Hepatic stellate cell (primary cell): ENCODE results near the gene FAM222A.
A peak's percentile ranks its signal among the peaks of the same experiment; 100 is the strongest.

Experiments used
- DNase-seq: peaks from one replicate; pipeline ENCODE4 v3.0.0; 2011; ENCODE audit warnings: low spot score

The FAM222A gene

DNA sequence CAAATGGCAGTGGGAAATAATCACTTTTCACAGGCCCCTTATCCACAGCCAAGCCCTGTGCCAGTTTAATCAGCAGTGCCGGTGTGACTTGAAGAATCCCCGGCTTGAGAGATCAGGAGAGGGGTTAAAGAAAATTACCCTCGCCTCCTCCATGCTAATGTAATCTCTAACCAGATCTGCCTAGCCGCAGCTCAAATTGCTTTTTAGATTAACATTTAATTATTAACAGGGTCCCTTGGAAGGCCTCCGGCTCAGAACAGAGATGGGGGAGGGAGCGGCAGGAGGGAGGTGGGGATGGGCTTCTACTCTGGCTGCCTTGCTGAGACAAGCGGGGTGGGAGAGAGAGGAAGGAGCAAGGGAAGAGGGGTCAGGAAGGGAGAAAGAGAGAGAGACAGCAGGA, 24.0 kb downstream of the FAM222A start:
- DNase-seq: no peak

DNA sequence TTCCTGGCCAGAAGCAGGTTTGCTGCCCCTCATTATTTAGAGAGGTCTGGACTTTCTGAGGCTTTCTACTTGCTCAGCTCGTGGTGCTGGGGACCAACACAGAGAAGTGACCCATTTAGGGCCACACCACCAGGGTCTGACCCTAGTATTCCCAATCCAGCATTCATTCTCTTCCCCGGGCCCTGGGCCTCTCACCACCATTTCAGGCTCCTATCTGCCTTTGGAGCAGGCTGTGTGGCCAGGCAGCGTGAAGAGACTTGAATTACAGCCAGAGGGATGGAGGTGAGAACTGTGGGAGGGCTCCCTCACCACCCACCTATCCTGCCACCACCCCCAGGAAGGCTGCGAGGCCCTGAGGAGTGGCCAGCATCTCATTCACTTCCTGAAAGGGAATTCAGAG, 24.6 kb downstream of the FAM222A start:
- DNase-seq: no peak

DNA sequence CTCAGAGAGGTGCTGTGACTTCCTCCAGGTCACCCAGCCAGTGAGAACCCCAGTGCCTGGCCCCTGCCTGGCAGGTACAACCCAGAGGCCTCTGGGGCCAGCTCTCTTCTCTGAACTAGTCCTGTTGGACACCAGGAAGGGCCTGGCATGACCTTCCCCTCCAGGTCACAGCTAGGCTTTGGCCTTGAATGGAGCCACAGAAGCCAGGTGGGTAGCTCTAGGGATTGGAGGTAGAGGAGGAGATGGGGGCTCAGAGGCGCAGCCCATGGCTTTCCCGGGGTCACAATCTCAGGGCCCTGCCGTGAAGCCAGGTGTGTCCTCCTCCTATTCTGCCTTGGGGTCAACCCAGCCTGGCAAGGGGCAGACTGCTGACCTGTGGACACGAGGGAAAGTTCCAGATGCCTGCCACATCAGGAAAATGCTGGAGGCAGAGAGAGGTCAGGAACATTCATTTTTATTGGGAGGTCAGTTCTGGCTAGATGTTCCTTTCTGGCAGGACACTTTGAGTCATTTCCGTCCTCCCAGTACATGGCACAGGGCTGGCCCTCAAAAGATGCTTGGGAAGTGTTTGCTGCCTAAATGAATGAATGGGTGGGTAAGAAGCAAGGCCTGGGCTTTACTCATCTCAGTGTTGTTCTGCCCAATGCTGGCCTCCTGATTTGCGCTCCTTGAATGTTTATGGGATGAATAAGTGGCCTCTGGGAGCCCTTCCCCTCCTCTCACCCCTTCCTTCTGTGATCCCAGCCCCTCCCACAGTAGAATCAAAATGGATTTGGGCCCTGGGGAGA, 25.4 kb downstream of the FAM222A start:
- DNase-seq: peak; percentile 59

DNA sequence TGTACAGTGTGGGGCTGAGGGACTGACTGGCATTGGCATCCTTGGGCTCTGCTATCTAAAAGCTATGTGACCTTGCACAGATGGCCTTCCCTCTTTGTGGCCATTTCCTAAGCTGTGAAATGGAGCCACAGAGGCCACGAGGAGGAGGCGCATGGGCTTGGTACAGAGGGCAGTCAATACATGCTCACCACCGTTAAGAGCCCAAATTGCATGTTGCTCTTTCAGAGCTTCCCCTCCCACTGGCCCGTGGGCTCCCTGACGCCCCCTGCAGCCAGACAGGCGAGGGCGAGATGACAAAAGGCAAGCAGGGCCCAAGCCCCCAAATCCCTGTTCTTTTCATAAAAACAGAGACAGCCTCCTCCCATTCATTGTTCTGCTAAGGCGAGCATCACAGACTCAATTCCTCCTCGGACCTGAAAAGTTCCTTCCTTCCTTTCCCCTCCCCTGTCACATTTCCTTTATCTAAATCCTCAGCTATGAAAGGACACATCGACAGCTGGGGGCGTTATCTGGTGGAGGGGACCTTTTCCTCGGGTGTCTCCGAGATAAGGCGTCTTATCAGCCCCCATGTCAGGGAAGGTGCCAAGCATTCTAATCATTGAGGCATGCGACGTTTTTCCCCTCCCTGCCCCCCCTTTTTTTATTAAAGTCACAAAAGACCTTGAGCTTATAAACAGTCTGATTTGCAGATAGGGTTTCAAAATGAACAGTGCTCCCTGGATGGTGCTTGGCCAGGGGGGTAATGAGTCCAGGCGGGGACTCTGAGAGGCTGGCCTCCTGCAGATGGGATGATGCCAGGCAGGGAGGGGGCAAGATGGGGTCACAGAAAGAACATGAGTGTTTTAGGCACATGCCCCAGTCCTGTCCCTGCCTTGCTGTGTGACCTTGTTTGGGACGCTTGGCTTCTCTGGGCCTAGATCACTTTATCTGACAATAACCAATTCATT, 26.4 kb downstream of the FAM222A start:
- no peak for DNase-seq

DNA sequence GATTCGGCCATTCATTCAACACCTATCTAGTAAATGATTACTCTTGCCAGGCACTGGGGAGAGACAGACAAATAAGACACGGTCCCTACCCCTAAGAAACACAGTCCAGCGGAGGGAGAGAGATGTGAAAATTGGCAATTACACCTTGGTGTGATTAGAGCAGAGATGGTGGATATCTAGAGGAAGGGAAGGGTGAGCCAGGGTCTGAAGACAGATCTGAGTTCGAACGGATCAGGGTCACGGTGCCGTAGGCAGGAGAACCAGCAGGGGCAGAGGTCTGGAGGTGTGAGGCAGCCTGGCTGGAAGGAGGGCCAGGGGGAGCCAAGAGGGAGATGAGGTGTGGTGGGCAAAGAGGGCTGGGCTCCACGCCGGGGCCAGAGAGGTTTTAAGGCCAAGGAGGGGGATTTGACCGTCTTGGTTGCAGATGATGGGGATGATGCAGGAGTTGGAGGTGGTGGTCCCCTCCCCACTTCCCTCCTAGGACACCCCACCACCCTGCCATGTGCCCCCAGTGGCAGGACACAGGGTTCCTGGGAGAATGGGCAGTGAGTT, 27.1 kb downstream of the FAM222A start:
- DNase-seq: no peak

GRCh38 chr12:109741286-109741969, 27.8 kb downstream of the FAM222A start:
- DNase-seq: no peak

DNA sequence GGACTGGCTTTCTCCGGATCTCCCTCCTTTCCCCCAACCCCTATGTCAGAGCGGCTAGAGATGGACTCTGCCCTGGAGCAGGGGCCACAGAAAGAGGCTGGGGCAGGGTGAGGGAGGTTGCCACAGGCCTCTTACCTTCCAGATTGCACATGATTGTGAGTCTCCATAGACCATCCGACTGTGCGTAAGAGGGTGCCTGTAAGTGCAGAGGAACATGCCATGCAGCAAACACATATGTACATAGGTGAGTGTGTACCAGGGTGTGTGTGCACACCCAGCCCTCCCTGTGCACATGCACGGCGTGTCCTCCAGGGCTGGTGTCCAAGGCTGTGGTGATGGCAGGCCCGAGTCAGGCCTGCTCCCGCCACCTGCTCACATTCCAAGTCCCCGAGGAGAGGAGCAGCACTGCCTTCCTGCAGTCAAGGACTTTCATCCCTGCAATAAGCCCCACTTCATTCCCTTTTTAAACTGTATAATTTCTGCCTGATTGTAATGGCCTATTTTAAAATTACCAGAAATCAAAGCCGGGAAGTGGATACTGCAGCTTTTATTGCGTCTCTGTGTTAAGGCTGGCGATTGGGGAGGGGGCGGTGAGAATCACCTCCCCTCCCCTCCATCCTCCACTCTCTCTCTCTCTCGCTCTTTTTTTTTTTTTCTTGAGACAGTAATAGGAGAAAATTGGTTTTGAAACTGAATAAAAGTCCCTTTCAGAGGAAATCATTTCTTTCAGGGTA, 28.5 kb downstream of the FAM222A start:
- no peak for DNase-seq

DNA sequence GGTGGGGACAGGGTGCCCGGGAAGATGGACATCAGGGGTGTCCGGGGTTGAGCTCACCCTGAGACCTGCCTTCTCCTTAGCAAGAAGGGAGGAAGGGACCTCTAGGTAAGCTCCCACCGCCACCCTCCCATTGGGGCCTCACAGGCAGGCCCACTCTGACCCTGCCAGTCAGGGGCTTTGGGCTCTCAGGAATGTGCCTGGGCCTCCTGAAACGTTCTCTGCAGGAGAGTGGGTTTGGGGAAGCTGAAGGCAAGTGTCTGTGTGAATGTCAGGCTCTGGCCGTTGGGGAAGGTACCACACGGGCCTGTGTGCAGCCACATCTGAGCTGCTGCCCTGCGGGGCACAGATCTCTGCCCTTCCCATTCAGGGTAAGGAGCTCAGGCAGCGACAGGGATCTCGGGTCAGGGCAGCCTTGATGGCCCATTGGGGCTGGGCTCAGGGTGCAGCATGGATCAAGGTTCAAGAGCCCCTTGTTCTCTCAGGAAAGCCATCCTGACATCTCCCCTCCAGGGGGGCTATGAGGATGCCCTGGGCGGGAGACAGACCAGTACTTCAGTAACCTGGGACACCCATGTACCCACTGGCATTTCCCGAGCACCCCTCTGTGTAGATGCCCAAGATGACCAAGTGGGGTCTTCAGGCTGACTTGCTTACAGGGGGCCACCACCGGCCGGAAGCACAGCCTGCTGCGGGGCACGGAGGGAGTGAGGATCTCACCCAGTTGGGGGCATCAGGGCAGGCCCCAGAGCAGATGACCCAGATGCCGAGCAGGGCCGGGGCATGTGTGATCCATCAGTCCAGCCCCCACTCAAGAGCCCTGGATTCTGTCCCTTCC, 29.7 kb downstream of the FAM222A start:
- no peak for DNase-seq

DNA sequence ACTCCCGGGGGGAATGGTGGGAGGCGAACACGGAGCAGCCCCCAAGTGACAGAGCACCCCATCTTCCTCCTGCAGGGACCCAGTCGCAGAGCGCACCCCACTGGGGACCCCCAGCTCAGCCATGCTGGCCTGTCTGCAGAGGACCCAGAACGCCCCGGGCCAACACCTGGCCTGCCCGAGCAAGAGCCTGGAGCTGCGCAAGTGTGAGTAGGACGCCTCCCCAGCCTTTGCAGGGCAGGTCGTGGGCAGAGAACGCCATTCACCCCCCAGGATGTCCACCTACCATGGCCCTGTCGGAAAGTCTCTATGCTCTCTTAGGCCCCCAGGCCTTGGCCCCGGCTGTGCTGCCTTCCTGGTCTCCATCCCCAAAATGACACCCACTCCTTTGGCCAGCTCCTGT, 30.4 kb downstream of the FAM222A start:
- no peak for DNase-seq

- no peak for DNase-seq
Measured at GRCh38 chr12:109744986-109745942, 31.6 kb downstream of the FAM222A start.

GRCh38 chr12:109752117-109753053, 38.8 kb downstream of the FAM222A start:
- no peak for DNase-seq

DNA sequence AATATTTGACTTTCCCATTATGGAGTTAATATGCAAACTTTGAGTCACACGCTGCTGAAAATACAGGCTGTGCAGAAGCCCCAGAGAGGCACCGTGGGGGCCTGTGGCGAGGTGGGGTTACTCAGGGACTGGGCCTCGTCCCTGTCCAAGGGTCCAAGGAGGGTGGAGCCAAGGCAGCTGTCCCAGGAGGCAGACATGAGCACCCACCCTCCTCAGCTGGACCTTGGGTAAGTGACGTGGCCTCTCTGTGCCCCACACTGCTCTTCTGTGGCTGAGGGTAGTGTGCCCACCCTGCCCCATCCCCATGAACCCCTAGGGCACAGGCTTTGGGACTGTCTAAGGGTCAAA, 39.4 kb downstream of the FAM222A start:
- no peak for DNase-seq

- DNase-seq: no peak
Measured at GRCh38 chr12:109753959-109754358, 40.3 kb downstream of the FAM222A start.

- no peak for DNase-seq
Measured at GRCh38 chr12:109756457-109756856, 42.8 kb downstream of the FAM222A start.

- no peak for DNase-seq
Measured at GRCh38 chr12:109757671-109758265, 44.1 kb downstream of the FAM222A start.

DNA sequence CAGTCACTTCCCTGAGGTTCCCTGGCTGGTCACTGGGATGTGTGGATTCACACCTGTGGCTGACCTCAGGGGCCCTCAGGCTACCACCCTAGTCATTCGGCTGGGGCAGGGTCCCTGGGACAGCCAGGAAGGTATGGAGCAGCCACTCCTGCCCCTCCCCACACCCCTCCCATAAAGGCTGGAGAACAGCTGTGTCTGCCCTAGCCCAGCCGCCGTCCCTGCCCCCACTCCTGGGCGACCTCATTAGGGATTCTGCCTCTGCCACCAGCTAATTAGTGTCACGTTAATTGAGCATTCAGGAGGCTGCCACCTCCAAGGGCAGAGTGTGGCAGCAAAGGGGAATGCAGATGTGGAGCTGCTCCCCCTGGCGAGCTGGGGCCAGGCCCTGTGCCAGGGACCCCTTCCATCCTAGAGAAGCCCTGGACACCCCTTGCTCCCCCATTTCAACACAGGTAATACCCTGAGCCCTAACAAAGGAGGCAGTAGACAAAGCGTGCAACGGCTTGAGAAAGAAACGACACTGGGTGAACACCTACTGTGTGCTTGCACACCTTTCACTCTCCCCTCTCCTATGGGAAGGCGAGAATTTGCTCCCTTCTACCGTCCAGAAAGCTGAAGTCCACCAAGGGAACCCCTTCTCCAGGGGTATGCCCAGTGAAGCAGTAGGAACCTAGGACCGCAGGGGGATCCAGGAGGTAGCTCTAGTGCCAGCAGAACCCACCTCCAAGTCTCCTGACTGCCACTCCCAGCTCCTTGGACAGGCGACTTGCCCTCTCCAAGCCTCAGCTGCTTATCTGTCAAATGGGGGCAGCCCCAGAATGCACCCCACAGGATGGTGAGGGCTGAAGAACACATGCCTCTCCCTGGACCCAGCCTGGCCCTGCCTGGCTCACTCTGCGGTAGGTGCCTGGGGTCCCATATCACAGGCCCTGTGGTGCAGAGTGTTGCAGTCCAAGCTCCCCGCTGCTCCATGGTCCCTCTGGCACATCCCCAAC, 45.1 kb downstream of the FAM222A start:
- no peak for DNase-seq

DNA sequence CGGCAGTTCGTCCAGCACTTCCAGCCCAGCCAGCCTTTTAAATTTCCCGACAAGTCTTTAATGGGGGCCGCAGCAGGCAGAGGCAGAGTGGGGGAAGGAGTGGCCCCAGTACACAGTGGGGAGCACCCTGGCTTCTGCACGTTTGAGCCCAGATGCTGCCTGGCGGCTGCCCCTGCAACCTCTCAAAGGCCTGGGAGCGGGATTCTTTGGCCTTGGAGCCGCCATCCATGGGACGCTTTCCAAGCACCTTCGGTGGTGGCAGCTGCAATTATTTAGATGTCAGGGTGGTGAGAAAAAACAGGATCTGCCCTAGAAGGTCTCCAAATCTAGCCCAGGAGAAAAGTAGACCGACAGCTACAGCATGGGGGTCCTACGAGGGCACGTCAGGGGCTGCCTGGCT, 46.0 kb downstream of the FAM222A start:
- DNase-seq: no peak
